ENCODE data around the gene PTPN12.
"Not testable (repeated sequence)": the region's sequence is repeated elsewhere in the genome, so short reads cannot be mapped to it uniquely, and the experiment has no call there.

The PTPN12 gene

DNA sequence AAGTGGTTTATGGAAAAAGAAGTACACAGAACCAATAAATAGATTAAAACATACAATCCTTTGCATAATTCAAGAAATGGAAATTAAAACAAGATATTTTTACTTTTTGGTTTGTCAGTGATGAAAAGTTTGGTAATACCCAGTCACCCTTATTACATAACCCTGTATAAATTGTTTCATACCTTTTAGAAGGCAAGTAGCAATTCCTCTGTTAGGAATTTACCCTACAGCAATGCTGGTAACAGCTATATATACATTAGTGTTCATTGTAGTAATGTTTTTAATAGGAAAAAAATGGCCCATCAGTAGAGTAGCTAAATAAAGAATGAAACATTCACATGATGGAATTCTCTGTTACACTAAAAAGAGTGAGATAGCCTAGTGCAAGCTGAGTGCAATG is 42.7 kb downstream of the PTPN12 start:
- DNase-seq (ENCODE audit: low read depth in 2 of 2, low spot score in 1 of 2) = no peak

DNA sequence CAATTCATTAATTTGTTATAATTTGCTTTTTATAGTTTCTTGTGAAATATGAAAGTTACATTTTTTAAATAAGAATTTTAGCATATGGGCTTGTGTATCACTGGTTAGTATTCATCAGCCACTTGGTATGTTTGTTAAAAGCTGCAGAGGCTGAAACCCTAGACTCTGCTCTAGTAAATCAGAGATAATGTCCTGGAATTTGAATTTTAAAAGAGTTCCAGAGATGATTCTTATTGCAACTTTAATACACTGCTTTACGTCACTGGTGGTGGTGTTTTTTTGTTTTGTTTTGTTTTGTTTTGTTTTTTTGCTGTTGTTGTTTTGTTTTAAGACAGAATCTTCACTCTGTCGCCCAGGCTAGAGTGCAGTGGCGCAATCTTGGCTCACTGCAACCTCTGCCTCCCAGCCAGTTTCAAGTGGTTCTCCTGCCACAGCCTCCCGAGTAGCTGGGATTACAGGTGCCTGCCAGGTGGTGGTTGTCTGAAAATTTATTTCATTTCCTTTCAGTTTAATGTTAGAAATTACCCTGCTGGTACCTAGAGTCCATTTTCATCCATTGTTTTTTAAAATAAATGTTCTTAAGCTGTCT is 43.8 kb downstream of the PTPN12 start:
- DNase-seq (ENCODE audit: low read depth in 2 of 2, low spot score in 1 of 2) = no peak

DNA sequence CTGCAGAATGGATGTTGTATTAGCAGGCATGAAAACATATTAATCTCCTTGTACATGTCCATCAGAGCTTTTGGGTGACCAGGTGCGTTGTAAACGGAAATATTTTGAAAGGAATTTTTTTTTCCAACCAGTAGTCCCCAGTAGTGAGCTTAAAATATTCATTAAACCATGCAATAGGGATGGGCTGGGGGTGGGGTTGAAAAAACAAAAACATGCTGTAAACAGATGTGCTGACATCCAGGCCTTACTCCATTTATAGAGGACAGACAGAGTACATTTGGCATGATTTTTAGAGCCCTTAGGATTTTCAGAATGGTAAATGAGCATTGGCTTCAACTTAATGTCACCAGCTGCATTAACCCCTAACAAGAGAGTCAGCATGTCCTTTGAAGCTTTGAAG is 50.2 kb downstream of the PTPN12 start:
- DNase-seq (ENCODE audit: low read depth in 2 of 2, low spot score in 1 of 2) = no peak

DNA sequence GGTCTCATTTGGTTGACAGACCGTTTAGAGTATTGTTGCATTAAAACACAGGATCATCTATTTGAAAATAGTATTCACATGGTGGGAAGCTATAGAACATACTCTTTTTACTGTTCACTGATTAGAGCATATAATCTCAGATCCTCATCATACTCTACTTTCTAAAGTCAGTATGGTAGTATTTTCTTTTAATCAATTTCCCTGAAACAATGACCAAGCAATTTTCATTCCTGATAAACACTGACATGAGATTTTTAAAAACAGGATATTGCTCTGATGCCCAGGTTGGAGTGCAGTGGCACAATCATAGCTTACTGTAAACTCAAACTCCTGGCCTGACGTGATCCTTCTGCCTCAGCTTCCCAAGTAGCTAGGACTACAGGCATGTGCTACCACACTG is 63.9 kb downstream of the PTPN12 start:
- no peak for DNase-seq (ENCODE audit: low read depth in 2 of 2, low spot score in 1 of 2)

DNA sequence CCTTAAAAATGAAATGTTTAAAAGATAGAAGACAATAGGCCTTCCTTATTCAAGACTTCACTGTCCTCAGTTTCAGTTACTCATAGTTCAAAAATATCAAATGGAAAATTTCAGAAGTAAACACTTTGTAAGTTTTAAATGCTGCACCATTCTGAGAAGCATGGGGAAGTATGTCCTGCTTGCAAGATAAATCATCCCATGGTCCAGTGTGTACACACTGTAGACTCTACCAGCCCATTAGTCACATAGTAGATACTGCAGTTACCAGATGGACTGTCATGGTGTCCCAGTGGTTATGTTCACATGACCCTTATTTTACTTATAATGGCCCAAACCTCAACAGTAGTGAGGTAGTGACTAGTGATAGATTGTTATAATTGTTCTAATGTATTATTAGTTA is 69.5 kb downstream of the PTPN12 start:
- no peak for DNase-seq (ENCODE audit: low read depth in 2 of 2, low spot score in 1 of 2)

DNA sequence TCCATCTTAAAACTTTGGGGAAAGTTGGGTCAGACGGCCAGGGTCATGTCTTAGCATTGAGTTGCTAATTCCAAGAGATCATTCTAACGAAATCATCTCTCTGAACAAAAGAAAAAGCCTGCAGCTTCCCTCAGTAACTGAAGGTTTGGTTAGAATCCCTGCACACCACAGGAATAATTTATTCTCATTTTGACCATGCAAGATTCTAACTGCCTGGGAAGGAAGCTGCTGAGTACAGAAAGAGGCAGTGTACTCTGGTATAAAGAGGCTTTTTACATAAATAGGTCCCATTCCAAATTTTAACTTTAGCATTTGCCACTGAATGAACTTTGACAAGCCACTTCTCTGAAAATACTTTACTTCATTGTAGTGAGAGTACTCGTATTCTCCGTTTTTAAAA is 82.2 kb downstream of the PTPN12 start:
- DNase-seq (ENCODE audit: low read depth in 2 of 2, low spot score in 1 of 2) = no peak

DNA sequence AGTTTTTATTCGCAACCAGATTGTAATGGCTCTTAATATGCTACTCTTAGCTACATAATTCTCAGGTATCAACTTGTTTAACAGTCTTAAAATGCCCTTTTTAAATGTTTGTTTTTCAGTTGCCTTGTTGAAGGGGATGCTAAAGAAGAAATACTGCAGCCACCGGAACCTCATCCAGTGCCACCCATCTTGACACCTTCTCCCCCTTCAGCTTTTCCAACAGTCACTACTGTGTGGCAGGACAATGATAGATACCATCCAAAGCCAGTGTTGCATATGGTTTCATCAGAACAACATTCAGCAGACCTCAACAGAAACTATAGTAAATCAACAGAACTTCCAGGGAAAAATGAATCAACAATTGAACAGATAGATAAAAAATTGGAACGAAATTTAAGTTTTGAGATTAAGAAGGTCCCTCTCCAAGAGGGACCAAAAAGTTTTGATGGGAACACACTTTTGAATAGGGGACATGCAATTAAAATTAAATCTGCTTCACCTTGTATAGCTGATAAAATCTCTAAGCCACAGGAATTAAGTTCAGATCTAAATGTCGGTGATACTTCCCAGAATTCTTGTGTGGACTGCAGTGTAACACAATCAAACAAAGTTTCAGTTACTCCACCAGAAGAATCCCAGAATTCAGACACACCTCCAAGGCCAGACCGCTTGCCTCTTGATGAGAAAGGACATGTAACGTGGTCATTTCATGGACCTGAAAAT is 89.7 kb downstream of the PTPN12 start:
- no peak for DNase-seq (ENCODE audit: low read depth in 2 of 2, low spot score in 1 of 2)

DNA sequence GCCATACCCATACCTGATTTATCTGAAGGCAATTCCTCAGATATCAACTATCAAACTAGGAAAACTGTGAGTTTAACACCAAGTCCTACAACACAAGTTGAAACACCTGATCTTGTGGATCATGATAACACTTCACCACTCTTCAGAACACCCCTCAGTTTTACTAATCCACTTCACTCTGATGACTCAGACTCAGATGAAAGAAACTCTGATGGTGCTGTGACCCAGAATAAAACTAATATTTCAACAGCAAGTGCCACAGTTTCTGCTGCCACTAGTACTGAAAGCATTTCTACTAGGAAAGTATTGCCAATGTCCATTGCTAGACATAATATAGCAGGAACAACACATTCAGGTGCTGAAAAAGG is 90.2 kb downstream of the PTPN12 start:
- no peak for DNase-seq (ENCODE audit: low read depth in 2 of 2, low spot score in 1 of 2)

DNA sequence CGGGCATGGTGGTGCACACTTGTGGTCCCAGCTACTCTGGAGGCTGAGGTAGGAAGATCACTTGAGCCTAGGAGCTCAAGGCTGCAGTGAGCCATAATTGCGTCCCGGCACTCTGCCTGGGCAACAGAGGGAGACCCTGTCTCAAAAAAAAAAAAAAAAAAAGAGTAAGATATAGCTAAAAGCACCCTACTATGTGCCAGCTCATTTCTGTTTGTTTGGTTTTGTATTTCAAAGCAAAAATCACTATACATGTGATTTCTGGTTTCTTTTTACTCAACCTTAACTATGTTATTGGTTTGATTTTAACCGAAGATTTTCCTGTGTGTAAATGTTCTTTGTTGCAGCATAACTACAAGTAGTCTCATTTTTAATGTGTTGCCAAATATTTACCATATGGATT is 92.7 kb downstream of the PTPN12 start:
- DNase-seq (ENCODE audit: low read depth in 2 of 2, low spot score in 1 of 2) = no peak

DNA sequence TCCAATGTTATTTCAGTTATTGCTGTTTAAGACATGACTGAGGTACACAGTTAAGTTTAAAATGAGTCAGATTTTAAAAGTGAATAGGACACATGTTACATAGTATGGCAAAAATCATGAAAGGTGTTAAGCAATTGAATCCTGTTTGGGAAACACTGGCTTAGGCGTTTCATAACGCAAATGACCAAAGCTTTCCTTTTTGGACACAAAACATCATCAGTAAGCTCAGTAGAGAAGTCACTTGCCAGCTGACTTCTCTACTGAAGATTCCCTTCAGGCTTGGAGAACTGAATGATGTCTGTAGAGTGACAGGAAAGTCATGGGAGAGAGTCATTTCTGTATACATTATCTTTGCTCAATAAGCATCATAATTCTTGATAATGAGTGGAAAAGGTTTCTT is 94.7 kb downstream of the PTPN12 start:
- DNase-seq (ENCODE audit: low read depth in 2 of 2, low spot score in 1 of 2) = no peak

DNA sequence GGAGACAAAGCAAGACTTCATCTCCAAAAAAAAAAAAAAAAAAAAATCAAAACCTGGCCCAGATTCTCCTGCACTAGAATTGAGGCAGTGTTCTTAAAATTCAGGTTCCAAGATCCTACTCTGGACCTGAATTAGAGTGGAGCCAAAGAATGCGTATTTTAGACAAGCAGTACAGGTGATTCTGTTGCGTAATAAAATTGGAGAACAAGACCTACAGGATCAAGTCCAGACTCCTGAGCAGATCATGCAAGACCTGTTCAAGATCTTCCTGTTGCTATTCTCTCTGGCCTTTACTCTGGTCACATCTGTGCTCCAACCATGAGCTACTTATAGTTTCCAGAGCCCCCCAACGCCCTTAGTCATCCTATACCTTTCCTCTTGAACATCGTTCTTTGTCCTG is 107.7 kb downstream of the PTPN12 start:
- DNase-seq (ENCODE audit: low read depth in 2 of 2, low spot score in 1 of 2) = no peak

DNA sequence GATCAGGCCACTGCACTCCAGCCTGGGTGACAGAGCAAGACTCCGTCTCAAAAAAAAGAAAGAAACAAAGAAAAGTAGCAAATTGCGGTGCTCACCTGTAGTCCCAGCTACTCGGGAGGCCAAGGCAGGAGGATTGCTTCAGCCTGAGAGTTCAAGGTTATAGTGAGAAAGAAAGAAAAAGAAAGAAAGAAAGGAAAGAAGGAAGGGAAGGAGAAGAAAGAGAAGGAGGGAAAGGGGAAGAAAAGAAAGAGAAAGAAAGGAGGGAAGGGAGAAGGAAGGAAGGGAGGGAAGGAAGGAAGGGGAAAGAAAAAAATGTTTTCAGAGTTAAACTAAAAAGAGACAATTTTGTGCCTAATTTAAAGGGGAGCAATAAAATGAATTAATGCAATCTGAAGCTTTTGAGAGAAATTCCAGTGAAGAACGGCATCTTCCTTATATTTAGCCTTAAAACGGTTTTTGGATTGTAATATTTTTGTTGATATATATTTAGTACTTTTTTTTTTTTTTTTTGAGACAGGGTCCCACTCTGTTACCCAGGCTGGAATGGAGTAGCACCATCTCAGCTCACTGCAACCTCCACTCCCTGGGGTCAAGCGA is 111.7 kb downstream of the PTPN12 start:
- DNase-seq (ENCODE audit: low read depth in 2 of 2, low spot score in 1 of 2) = no peak

DNA sequence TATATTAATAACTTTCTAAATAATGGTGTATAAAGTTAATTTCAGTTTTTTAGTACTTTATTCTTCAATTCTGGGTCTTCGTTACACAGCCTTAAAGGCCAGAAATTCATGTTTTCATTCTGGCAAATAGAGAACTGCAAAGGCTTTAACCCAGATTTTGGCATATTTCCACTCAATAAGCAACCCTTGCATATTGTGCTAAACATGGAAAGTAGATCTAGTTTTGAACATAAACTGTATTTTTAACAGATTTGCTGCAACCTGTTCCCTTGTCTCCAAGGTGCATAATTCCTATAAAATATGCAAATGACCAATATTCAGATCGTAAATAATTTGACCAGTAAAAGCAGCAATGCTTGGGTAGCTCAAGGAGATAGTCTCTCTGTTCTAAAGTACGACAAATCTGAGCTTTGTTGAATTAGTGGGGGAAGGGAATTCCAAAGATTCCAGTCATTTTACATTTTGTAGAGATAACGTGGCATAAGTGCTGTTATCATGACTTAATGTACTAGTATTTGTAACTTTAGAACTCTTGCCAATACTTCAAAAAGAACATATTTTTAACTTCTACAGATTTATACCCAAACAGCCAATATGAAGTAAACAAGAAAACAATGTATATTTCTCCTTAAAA is 112.7 kb downstream of the PTPN12 start:
- DNase-seq (ENCODE audit: low read depth in 2 of 2, low spot score in 1 of 2) = no peak

DNA sequence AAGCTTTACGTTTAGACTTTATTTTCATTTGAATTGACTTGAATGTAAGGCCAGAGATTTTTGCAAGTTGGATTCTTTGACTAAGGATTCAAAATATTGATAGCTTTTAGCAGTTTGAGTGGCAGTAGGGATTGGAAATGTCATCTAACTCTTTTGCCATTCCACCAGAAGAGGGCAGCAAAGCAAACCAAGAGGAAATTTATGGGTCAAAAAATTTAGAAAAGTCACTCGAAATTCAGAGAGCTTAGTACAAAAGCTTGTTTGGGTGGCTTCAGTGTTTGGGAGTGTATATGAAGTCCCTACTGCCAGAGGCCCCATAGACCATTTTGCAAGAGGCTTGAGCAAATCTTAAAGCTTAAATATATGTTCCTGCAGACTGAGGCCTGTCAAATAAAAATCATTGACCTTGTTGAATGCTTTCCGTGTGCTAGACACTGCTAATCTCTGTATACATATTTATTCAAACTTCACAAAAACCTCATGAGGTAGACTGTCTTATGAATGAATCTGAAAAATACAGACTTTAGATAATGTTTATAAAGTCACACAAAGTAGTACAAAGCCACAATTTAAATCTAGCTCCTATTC is 114.6 kb downstream of the PTPN12 start:
- DNase-seq (ENCODE audit: low read depth in 2 of 2, low spot score in 1 of 2) = no peak

DNA sequence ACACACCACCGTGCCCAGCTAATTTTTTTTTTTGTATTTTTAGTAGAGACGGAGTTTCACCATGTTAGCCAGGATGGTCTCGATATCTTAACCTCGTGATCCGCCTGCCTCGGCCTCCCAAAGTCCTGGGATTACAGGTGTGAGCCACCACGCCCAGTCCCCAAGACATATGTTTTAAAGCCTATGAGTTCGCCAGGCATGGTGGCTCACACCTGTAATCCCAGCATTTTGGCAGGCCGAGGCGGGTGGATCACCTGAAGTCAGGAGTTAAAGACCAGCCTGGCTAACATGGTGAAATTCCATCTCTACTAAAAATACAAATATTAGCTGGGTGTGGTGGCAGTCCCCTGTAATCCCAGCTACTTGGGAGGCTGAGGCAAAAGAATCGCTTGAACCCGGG is 115.7 kb downstream of the PTPN12 start:
- not testable (repeated sequence) for DNase-seq (ENCODE audit: low read depth in 2 of 2, low spot score in 1 of 2)

DNA sequence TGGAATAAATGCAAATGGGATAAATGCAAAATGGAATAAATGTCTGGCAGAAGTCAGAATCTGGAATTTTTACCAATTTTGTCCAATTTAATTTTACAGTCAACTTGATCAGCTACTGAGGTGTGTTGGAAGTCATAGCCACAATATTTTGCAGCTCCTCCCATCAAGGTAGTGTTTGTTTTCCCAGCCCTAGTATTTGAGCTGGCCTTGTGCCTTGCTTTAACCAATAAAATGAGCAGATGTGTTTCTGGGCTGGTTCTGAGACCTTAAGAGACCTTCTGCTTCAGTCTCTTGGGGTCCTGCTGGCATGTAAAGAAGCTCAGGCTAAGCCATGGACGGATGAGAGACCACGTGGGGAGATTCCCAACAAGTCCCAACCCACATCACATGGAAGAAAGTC is 116.5 kb downstream of the PTPN12 start:
- DNase-seq (ENCODE audit: low read depth in 2 of 2, low spot score in 1 of 2) = no peak

DNA sequence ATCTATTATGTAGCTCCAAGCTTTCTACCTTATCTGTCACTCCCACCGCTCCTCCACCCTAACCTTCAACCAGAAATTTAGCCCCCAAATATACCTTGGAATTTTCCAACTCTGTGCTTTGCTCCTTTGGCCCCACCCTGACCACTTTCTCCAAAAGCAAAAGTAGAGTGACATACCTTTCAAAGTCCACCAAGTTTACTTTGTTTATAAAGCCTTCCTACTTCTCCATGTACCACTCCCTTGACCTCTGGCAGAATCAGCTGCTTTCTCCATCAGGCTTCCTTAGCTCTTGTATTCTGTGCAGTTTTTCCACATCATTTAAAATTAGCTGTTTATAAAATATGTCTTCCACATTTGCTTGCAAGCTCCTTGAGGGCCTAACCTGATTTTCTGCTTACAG is 118.3 kb downstream of the PTPN12 start:
- no peak for DNase-seq (ENCODE audit: low read depth in 2 of 2, low spot score in 1 of 2)

DNA sequence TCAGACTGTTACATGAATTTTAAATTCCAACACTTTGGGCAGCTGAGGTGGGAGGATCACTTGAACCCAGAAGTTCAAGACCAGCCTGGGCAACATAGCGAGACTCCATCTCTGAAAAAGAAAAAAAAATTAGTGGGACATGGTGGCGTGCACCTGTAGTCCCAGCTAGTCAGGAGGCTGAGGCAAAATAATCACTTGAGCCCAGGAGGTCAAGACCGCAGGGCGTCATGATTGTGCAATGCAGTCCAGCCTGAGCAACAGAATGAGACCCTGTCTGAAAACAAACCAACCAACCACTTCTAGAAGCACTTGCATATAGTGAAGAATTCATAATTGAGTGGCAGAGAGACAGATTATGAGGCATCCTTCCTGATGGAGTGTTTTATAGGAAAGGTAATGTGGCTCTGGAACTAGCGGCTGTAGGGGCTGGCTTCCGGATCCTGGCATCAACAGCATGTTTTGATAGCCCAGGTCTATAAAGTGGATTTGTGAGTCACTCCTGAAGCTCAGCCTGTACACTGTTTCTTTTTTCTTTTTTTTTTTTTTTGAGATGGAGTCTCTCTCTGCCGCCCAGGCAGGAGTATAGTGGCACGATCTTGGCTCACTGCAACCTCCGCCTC is 118.9 kb downstream of the PTPN12 start:
- DNase-seq (ENCODE audit: low read depth in 2 of 2, low spot score in 1 of 2) = no peak

DNA sequence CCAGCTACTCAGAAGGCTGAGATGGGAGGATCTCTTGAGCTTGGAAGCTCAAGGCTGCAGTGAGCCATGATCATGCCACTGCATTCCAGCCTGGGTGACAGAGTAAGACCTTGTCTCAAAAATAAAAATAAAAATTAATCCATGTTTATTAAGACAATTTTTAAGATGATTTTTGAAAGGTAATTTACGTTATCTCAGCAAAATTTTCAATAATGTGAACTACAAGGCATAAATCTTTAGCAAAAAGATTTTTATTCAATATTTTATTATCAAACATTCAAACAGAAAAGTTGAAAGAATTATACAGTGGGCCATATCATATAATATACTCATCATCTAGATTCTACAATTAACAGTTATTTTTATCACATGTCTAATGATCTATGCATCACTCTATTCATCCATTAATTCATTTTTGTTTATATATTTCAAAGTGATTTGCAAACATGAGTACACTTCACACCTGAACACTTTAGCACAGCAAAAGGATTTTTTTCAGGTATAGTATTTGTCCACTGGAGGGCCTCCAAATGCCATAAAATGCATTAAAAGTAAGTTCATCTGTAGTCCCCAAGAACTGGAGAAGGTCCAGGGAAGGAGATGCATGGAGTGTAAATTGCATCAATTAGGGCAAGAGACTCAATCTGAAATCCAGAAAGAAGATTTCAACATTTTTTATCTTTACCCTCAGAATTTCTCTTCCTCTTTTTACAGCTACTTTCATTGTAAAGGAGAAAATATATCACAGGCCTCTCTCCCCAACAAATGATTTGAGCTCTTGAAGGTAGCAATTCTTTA is 120.5 kb downstream of the PTPN12 start:
- DNase-seq (ENCODE audit: low read depth in 2 of 2, low spot score in 1 of 2) = no peak

DNA sequence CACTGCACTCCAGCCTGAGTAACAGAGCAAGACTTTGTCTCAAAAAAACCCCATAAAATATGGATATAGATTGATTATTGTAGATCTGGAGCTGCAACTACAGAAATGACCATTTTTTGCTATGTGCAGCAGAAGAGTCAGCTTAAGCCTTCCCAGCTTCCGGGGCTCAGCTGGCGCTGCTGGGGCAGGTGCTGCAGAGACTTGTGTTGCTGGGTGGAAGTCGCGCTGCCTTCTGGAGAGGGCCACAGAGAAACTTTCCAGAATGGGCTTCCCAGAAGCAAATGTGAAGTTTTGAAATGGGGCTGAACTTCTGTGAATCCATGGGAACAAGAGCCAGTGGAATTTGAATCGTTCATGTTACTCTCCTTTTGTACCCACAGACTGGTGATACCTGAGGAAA is 121.8 kb downstream of the PTPN12 start:
- DNase-seq (ENCODE audit: low read depth in 2 of 2, low spot score in 1 of 2) = no peak

DNA sequence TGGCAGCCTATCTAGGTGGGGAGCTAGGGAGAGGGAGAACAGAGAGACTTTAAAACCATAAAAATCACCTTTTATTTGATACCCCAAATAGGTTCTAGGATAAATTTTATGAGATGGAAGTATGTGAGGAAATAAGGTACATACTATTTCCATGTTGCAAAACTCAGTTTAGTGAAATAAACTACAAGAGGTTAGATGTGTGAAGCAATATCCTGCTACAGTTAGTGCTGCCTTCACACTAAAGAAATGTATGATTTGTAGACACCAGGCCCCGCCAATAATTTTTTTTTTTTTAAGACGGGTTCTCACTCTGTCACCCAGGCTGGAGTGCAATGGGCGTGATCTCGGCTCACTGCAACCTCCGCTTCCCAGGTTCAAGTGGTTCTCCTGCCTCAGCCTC is 124.7 kb downstream of the PTPN12 start:
- DNase-seq (ENCODE audit: low read depth in 2 of 2, low spot score in 1 of 2) = no peak

Data from stimulated activated CD8-positive, alpha-beta memory T cell treated with anti-CD3 and anti-CD28 coated beads, Interleukin-4, amount 100 ng/mL, for 1 hour (primary cell).